Transverse colon (tissue), 4 donors: ENCODE results near the gene AP3B1. TPM values are rescaled to one million over a fixed set of nuclear protein-coding genes. Genes with fewer than 3 reads are reported as not detected.
A peak's percentile ranks its signal among the peaks of the same experiment; 100 is the strongest.

Experiments used
- DNase-seq: peaks from one replicate; pipeline ENCODE4 v3.0.0-alpha.2; 2019
- H3K27ac ChIP-seq, 4 donors: fragments of 200-600 bp; sonication (generic); 2 replicates each; pipeline ENCODE4 v1.5.1; 2016 to 2018; ENCODE audit warnings: inconsistent platforms in 4 of 4
- H3K27me3 ChIP-seq: fragments of 200-600 bp; sonication (generic); 2 replicates; pipeline ENCODE4 v1.5.1; 2017; ENCODE audit warnings: inconsistent platforms
- H3K36me3 ChIP-seq, 4 donors: fragments of 200-600 bp; sonication (generic); 2 replicates each; pipeline ENCODE4 v1.5.1; 2017 to 2019; ENCODE audit warnings: inconsistent platforms in 4 of 4
- H3K4me1 ChIP-seq, 4 donors: fragments of 200-600 bp; sonication (generic); 2 replicates each; pipeline ENCODE4 v1.5.1; 2017 to 2020; ENCODE audit warnings: inconsistent platforms in 4 of 4
- H3K4me3 ChIP-seq, 4 donors: fragments of 200-600 bp; sonication (generic); 1 replicate in 1 of 4; 2 replicates in 3 of 4; pipeline versions ENCODE4 v1.5.1 to v1.6.1; 2017 to 2019; ENCODE audit warnings: inconsistent platforms in 4 of 4
- H3K9me3 ChIP-seq, 2 donors: fragments of 200-600 bp; sonication (generic); 2 replicates each; pipeline ENCODE4 v1.5.1; 2017 to 2019; ENCODE audit warnings: inconsistent platforms in 2 of 2
- CTCF ChIP-seq, 5 experiments: fragments of 200-600 bp in 3 of 5; fragments of 450-650 bp in 2 of 5; sonication (generic) in 3 of 5; IDR thresholded peaks; 1 replicate in 2 of 5; 2 replicates in 3 of 5; pipeline ENCODE4 v1.5.1; 2016 to 2017; ENCODE audit warnings: antibody characterized with exemption in 5 of 5, inconsistent platforms in 3 of 5, mild to moderate bottlenecking in 2 of 5, moderate library complexity in 1 of 5
- EP300 ChIP-seq: sonication (generic); formaldehyde crosslinking; IDR thresholded peaks from one replicate; pipeline ENCODE4 v1.6.1; 2017; ENCODE audit warnings: antibody characterized with exemption, low read depth
- POLR2A ChIP-seq: fragments of 450-650 bp; IDR thresholded peaks from one replicate; pipeline ENCODE4 v1.6.1; 2016; ENCODE audit warnings: antibody characterized with exemption, mild to moderate bottlenecking, moderate library complexity
- POLR2AphosphoS5 ChIP-seq, 3 donors: sonication (generic); formaldehyde crosslinking; IDR thresholded peaks; one replicate each; pipeline ENCODE4 v1.6.1; 2016; ENCODE audit warnings: antibody characterized with exemption in 3 of 3
- WGBS, 2 donors: methylation state at CpG; one replicate each; pipeline ENCODE4 v1.1.5; 2018; ENCODE audit warnings: low coverage in 1 of 2; 5-methylcytosine and 5-hydroxymethylcytosine counted together
- in situ Hi-C, 4 donors: fragments of 200-750 bp; cut with MboI; loops; one replicate each; pipeline versions ENCODE4 v1.15.0 to v1.15.1; 2017; ENCODE audit warnings: low sequenced_read_pairs in 3 of 4, low pct_ligation_motif_present in 1 of 4, low pct_unique_long_range_greater_than_20kb in 1 of 4
- intact Hi-C: fragments of 100-400 bp; cut with DNase I; formaldehyde crosslinking; loops from one replicate; pipeline ENCODE4 v1.15.1; 2023; ENCODE audit warnings: low total_unique reads
- total RNA-seq, 4 donors: library from RNA; depleted of rRNA; stranded (reverse); fragments of >200 nt; gene quantifications; one replicate each; pipeline ENCODE4 v1.1.0, GENCODE V29; 2016

AP3B1 gene
- total RNA-seq, 4 donors from 2014 or later = 45.7 to 61.3 (median 53.4) TPM

- peak overlapping the region; percentile 57 to 87 (median 71) for H3K4me3 ChIP-seq
- no peaks in the 10 kb centered on the region for H3K27me3 ChIP-seq
- peak; percentile 58 for DNase-seq
- TF ChIP-seq CTCF (IDR thresholded peaks at IDR 0.05) (peak; percentile 37 to 66 (median 47)), POLR2AphosphoS5 (IDR thresholded peaks at IDR 0.05) (no peak), POLR2A (no peak), EP300 (no peak)
- peak overlapping the region; percentile 83 to 91 (median 88) for H3K27ac ChIP-seq
- WGBS, 2 donors = 1 to 3% methylated on average over 16 to 45 of the region's 46 CpGs
- no peaks in the 10 kb centered on the region for H3K9me3 ChIP-seq
- peaks cover 5 to 22% (median 12%) of the 10 kb centered on the region in 4 donors for H3K4me1 ChIP-seq
- H3K36me3 ChIP-seq = no peaks in the 10 kb centered on the region
- intact Hi-C loops = loop anchor here (2.0 kb wide), 1 partner anchor 66 kb away; the partner anchor contains the start of gene SCAMP1
- in situ Hi-C loops = loop anchor here in 3 of 4 donors (5.0 kb wide), 1 partner anchor 62 kb away; no protein-coding TSS in a partner anchor
These were observed 800 bp upstream of the AP3B1 start for GRCh38 chr5:78295035-78295961.

GRCh38 chr5:78293851-78294247 lies 649 bp downstream of the AP3B1 start:
- DNase-seq = no peak
- Histone ChIP-seq H3K9me3 (no peaks in the 10 kb centered on the region), H3K27me3 (no peaks in the 10 kb centered on the region), H3K27ac (peak overlapping the region; percentile 83 to 91 (median 88)), H3K36me3 (no peaks in the 10 kb centered on the region), H3K4me1 (peaks cover 5 to 30% (median 12%) of the 10 kb centered on the region in 4 donors), H3K4me3 (peak overlapping the region; percentile 61 to 95 (median 84))
- 1% methylated on average over 6 of the region's 6 CpGs; no CpG with 5 or more reads in 1 of the 2 donors for WGBS, 2 donors
- in situ Hi-C loops (no loop called here), intact Hi-C loops (loop anchor here (2.0 kb wide), 1 partner anchor 67 kb away; the partner anchor contains the start of gene SCAMP1)
- TF ChIP-seq POLR2A (no peak), POLR2AphosphoS5 (IDR thresholded peaks at IDR 0.05) (no peak)

GRCh38 chr5:78291687-78292086 lies 2.8 kb downstream of the AP3B1 start:
- Histone ChIP-seq H3K4me1 (peaks cover 5 to 36% (median 12%) of the 10 kb centered on the region in 4 donors), H3K4me3 (no peak overlapping the region), H3K9me3 (no peaks in the 10 kb centered on the region), H3K27ac (no peak overlapping the region), H3K36me3 (no peaks in the 10 kb centered on the region), H3K27me3 (no peaks in the 10 kb centered on the region)
- TF ChIP-seq EP300 (no peak), POLR2AphosphoS5 (IDR thresholded peaks at IDR 0.05) (no peak), POLR2A (no peak), CTCF (IDR thresholded peaks at IDR 0.05) (no peak)
- WGBS, 2 donors = 84 to 93% methylated on average over 2 of the region's 2 CpGs
- no peak for DNase-seq
- in situ Hi-C loops = no loop called here
- intact Hi-C loops = no loop called here

GRCh38 chr5:78289911-78290310 lies 4.6 kb downstream of the AP3B1 start:
- in situ Hi-C loops (no loop called here), intact Hi-C loops (no loop called here)
- Histone ChIP-seq H3K9me3 (no peaks in the 10 kb centered on the region), H3K36me3 (no peaks in the 10 kb centered on the region), H3K27ac (no peak overlapping the region), H3K27me3 (no peaks in the 10 kb centered on the region), H3K4me3 (no peak overlapping the region), H3K4me1 (peaks cover 0 to 27% (median 7%) of the 10 kb centered on the region in 4 donors)
- no peak for DNase-seq
- TF ChIP-seq POLR2AphosphoS5 (IDR thresholded peaks at IDR 0.05) (no peak), EP300 (no peak), POLR2A (no peak), CTCF (IDR thresholded peaks at IDR 0.05) (no peak)
- WGBS, 2 donors = 84 to 88% methylated on average over 2 of the region's 2 CpGs
